Spleen (tissue), 11 donors: ENCODE measurements around the gene NEURL4. TPM values are rescaled to one million over a fixed set of nuclear protein-coding genes. Genes with fewer than 3 reads are reported as not detected.

Experiments
- DNase-seq: peaks from one replicate; pipeline ENCODE4 v3.0.0-alpha.2; 2020
- H3K27ac ChIP-seq, 8 donors: fragments of 200-600 bp; sonication (generic) in 7 of 8; 1 replicate in 4 of 8; 2 replicates in 4 of 8; pipeline versions ENCODE4 v1.5.0 to v1.8.0; 2016 to 2021; ENCODE audit warnings: inconsistent platforms in 4 of 8, mild to moderate bottlenecking in 4 of 8, moderate library complexity in 1 of 8
- H3K27me3 ChIP-seq, 7 donors: fragments of 200-600 bp; sonication (generic) in 6 of 7; replicated peaks in 1 of 7; 1 replicate in 4 of 7; 2 replicates in 3 of 7; pipeline versions ENCODE4 v1.5.0 to v1.8.0; 2016 to 2021; ENCODE audit warnings: inconsistent platforms in 3 of 7, mild to moderate bottlenecking in 1 of 7
- H3K36me3 ChIP-seq, 6 donors: fragments of 200-600 bp; sonication (generic) in 5 of 6; 1 replicate in 4 of 6; 2 replicates in 2 of 6; pipeline versions ENCODE4 v1.5.0 to v1.8.0; 2016 to 2021; ENCODE audit warnings: inconsistent platforms in 2 of 6
- H3K4me1 ChIP-seq, 6 donors: fragments of 200-600 bp; sonication (generic) in 5 of 6; 1 replicate in 3 of 6; 2 replicates in 3 of 6; pipeline versions ENCODE4 v1.5.0 to v1.8.0; 2016 to 2021; ENCODE audit warnings: inconsistent platforms in 3 of 6
- H3K4me3 ChIP-seq, 8 donors: fragments of 200-600 bp; sonication (generic) in 7 of 8; 1 replicate in 4 of 8; 2 replicates in 4 of 8; pipeline versions ENCODE4 v1.5.0 to v1.8.0; 2016 to 2021; ENCODE audit warnings: inconsistent platforms in 4 of 8, mild to moderate bottlenecking in 4 of 8, moderate library complexity in 2 of 8
- H3K9me3 ChIP-seq, 8 donors: fragments of 200-600 bp; sonication (generic) in 7 of 8; 1 replicate in 4 of 8; 2 replicates in 4 of 8; pipeline versions ENCODE4 v1.5.0 to v1.8.0; 2016 to 2021; ENCODE audit warnings: inconsistent platforms in 4 of 8
- POLR2A ChIP-seq, 3 donors: fragments of 450-650 bp; IDR thresholded peaks; one replicate each; pipeline ENCODE4 v1.5.1; 2017; ENCODE audit warnings: antibody characterized with exemption in 3 of 3, mild to moderate bottlenecking in 1 of 3
- POLR2AphosphoS5 ChIP-seq, 3 donors: sonication (generic); formaldehyde crosslinking; IDR thresholded peaks; one replicate each; pipeline ENCODE4 v1.5.1; 2017; ENCODE audit warnings: antibody characterized with exemption in 3 of 3
- WGBS, 5 donors: extraction: QIAGEN DNeasy Blood & Tissue Kit in 3 of 5; methylation state at CpG; one replicate each; pipeline versions ENCODE4 v1.1.5 to v1.1.7; 2013 to 2018; 5-methylcytosine and 5-hydroxymethylcytosine counted together
- intact Hi-C: fragments of 100-400 bp; cut with DNase I; formaldehyde crosslinking; loops from one replicate; pipeline ENCODE4 v1.15.0; 2023; ENCODE audit warnings: low total_unique reads
- polyA plus RNA-seq, 3 donors: library from polyadenylated mRNA; stranded (reverse); fragments of 200-250 nt; gene quantifications; one replicate each; pipeline ENCODE4 v1.2.1, GENCODE V29; 2013
- total RNA-seq, 7 donors: library from RNA; depleted of rRNA in 3 of 7; stranded (reverse); fragments of >200 nt in 3 of 7; fragmentation: NEBNext Ultra II Directional in 4 of 7; extraction: Animal tissue kit (Norgen Biotek cat#: 25700) in 4 of 7; gene quantifications; one replicate each; pipeline versions ENCODE4 v1.1.0 to v1.2.1, GENCODE V29; 2016 to 2021
- TF ChIP-seq, protein P1 (sequence below), 11 experiments: fragments of 200-600 bp in 7 of 11; fragments of 450-650 bp in 4 of 11; sonication (generic) in 4 of 11; IDR thresholded peaks in 8 of 11; conservative IDR thresholded peaks in 3 of 11; 1 replicate in 7 of 11; 2 replicates in 4 of 11; pipeline versions ENCODE4 v1.4.0 to v1.8.0; 2016 to 2021; ENCODE audit warnings: antibody characterized with exemption in 11 of 11, inconsistent platforms in 4 of 11, mild to moderate bottlenecking in 1 of 11
- donor health status: healthy with polysubstance abuse.
- donor health status: DM: no; HTN: no; CAD: no; lungs with moderate emphysema.
- donor health status: DM: no; HTN: no; CAD: no.
- donor health status: Bipolar disorder and iron deficiency.
- donor health status: healthy.
- donor health status: DM: no; HTN: no; CAD: no.
- donor health status: DM: yes; HTN: yes; CAD: no.

Gene NEURL4
- total and polyA plus RNA-seq, 10 donors, result 16.5 to 53.9 (median 40.3) TPM

DNA sequence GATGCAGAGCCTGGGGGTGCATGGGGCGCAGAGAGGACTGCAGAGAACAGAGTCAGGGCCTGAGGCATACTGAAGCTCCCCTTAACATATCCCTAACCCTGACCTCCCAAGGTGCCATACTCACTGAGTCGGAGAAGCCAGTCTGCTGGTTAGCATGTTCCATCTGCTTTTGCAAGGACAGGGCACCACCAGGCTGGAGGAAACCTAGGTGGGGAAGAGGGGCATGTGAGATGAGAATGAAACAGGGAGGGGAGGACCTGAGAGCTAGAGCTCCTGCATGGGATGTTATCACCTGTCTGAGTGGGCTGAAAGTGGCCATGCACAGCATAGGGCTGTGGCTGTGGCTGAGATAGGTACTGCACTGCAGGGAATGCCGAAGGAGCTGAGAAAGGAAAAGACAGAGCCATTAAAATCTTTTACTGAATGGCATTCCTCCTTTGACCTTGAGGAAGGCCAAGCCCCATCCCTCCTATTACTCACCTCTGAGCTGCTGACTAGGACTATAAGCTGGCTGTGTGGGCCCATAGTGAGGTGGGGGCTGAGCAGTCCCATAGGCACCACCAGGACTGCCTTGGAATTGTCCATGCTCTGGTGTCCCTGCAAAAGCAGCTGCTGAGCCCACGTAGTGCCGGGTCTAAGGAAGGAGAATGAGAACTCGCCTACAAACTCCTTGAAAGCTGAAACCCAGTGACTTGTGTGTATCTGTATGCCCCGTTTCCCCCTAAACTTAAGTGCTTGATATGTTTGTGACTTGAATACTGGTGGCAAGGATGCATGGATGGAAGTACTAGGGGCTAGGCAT lies 15.8 kb downstream of the NEURL4 start:
- peaks cover 40 to 87% (median 69%) of the 10 kb centered on the region in 6 donors for H3K4me1 ChIP-seq

DNA sequence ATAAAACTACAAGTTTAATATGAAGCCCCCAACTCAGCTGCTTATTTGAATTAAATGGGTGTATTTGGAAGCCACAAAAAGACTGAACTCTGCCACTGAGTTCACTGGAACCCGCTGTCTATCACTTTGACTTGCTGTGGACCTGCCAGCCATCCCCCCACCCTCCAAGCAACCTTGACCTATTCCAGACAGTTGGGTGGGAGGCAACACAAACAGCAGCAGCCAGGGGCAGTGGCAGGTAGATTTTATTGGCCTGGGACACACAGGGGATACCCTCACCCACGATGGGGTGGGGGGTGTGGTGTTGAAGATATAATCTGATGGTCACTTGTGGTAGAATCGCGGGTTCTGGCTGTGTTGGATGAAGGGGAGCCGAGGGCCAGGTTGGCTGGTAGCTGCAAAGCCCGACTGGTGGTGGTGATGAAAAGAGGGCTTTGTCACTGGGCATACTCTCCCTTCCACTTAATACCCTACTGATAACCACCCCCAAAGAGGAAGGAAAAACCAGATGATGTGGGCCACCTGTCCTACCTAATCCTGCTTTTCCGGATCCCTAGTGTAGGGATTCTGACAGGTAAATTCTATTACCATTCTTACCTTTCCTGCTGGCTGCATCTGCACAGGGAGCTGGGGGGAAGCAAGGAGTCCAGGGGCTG lies 16.6 kb downstream of the NEURL4 start:
- Histone ChIP-seq H3K36me3 (peaks cover 0 to 69% (median 54%) of the 10 kb centered on the region in 6 donors), H3K4me3 (no peak overlapping the region), H3K27me3 (no peaks in the 10 kb centered on the region), H3K27ac (peak overlapping the region in 2 of 8 donors; percentile 93 to 99), H3K9me3 (no peaks in the 10 kb centered on the region), H3K4me1 (peaks cover 40 to 87% (median 70%) of the 10 kb centered on the region in 6 donors)
- WGBS, 5 donors, result 61 to 89% (median 80%) methylated on average over 7 of the region's 7 CpGs
- intact Hi-C loops, result no loop called here
- DNase-seq, result no peak
- TF ChIP-seq POLR2A (IDR thresholded peaks at IDR 0.05) (no peak), POLR2AphosphoS5 (IDR thresholded peaks at IDR 0.05) (peak in 1 of 3 donors; percentile 20)

More for the DNA sequence above, 15.8 kb downstream of the NEURL4 start:
- no peak overlapping the region for H3K4me3 ChIP-seq
- intact Hi-C loops, result no loop called here
- no peaks in the 10 kb centered on the region for H3K27me3 ChIP-seq
- H3K9me3 ChIP-seq, result no peaks in the 10 kb centered on the region
- peaks cover 0 to 76% (median 61%) of the 10 kb centered on the region in 6 donors for H3K36me3 ChIP-seq
- TF ChIP-seq, protein P1, sequence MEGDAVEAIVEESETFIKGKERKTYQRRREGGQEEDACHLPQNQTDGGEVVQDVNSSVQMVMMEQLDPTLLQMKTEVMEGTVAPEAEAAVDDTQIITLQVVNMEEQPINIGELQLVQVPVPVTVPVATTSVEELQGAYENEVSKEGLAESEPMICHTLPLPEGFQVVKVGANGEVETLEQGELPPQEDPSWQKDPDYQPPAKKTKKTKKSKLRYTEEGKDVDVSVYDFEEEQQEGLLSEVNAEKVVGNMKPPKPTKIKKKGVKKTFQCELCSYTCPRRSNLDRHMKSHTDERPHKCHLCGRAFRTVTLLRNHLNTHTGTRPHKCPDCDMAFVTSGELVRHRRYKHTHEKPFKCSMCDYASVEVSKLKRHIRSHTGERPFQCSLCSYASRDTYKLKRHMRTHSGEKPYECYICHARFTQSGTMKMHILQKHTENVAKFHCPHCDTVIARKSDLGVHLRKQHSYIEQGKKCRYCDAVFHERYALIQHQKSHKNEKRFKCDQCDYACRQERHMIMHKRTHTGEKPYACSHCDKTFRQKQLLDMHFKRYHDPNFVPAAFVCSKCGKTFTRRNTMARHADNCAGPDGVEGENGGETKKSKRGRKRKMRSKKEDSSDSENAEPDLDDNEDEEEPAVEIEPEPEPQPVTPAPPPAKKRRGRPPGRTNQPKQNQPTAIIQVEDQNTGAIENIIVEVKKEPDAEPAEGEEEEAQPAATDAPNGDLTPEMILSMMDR (IDR thresholded peaks at IDR 0.05 in 8 of 11, conservative IDR thresholded peaks at IDR 0.05 in 3 of 11), result peak in 1 of 11 experiments; percentile 21
- TF ChIP-seq POLR2A (IDR thresholded peaks at IDR 0.05) (no peak), POLR2AphosphoS5 (IDR thresholded peaks at IDR 0.05) (peak in 2 of 3 donors; percentile 28 to 57)
- peak overlapping the region in 3 of 8 donors; percentile 93 to 99 (median 98) for H3K27ac ChIP-seq
- 73 to 92% (median 85%) methylated on average over 7 of the region's 7 CpGs for WGBS, 5 donors
- DNase-seq, result no peak

DNA sequence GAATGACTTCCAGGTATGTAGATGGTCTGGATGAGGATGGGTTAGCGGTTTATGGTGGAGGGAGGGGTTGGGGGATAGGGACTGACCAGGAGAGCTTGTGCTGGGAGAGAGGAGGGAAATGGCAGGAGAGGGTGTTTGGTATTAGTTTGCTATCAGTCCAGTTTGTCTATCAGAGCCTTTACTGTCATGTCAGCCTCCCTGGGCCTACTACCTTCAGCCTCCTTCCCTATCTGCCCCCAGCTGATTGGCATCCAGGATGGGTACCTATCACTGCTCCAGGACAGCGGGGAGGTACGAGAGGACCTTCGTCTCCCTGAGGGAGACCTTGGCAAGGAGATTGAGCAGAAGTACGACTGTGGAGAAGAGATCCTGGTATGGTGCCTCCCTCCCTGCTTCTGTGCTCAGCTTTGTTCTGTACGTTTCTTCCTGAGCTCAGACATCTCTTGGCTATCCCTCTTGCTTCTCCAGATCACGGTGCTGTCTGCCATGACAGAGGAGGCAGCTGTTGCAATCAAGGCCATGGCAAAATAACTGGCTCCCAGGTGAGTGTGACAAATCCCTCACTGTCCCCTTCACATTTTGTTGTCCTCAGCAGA lies 17.9 kb downstream of the NEURL4 start:
- Histone ChIP-seq H3K4me1 (peaks cover 41 to 80% (median 69%) of the 10 kb centered on the region in 6 donors), H3K9me3 (no peaks in the 10 kb centered on the region), H3K36me3 (peaks cover 0 to 58% (median 46%) of the 10 kb centered on the region in 6 donors), H3K27me3 (no peaks in the 10 kb centered on the region), H3K27ac (peak overlapping the region in 3 of 8 donors; percentile 34 to 100 (median 99)), H3K4me3 (no peak overlapping the region)
- WGBS, 5 donors, result 76 to 90% (median 85%) methylated on average over 7 of the region's 7 CpGs
- no peak for TF ChIP-seq POLR2AphosphoS5 (IDR thresholded peaks at IDR 0.05)
- TF ChIP-seq POLR2A (IDR thresholded peaks at IDR 0.05), result no peak
- TF ChIP-seq, protein P1 (IDR thresholded peaks at IDR 0.05 in 8 of 11, conservative IDR thresholded peaks at IDR 0.05 in 3 of 11), result no peak
- DNase-seq, result no peak
- intact Hi-C loops, result no loop called here

DNA sequence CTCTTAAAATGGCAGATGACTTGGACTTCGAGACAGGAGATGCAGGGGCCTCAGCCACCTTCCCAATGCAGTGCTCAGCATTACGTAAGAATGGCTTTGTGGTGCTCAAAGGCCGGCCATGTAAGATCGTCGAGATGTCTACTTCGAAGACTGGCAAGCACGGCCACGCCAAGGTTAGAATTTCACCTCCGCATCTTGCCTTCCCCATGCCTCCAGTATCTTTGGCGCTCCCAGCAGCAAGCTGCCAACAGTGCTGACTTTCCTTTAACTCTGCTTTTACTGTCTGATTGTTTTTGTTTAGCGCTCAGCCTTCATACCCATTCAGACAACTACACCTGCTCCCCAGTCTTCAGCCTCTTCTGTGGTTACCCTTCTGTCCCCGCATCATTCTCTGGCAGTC lies 19.5 kb downstream of the NEURL4 start:
- H3K27ac ChIP-seq, result peak overlapping the region in 7 of 8 donors; percentile 5 to 100 (median 99)
- intact Hi-C loops, result loop anchor here (10.0 kb wide), 1 partner anchor 265 kb away; the partner anchor contains the start of gene SLC16A11
- 75 to 85% (median 79%) methylated on average over 12 of the region's 12 CpGs for WGBS, 5 donors

More for the DNA sequence above, 19.5 kb downstream of the NEURL4 start:
- peaks cover 0 to 52% (median 46%) of the 10 kb centered on the region in 6 donors for H3K36me3 ChIP-seq
- no peak for DNase-seq
- peaks cover 38 to 75% (median 63%) of the 10 kb centered on the region in 6 donors for H3K4me1 ChIP-seq
- H3K27me3 ChIP-seq, result no peaks in the 10 kb centered on the region
- no peaks in the 10 kb centered on the region for H3K9me3 ChIP-seq
- TF ChIP-seq, protein P1 (IDR thresholded peaks at IDR 0.05 in 8 of 11, conservative IDR thresholded peaks at IDR 0.05 in 3 of 11), result no peak
- peak in 1 of 3 donors; percentile 8 for TF ChIP-seq POLR2AphosphoS5 (IDR thresholded peaks at IDR 0.05)
- peak overlapping the region in 6 of 8 donors; percentile 90 to 97 (median 92) for H3K4me3 ChIP-seq
